ENCODE measurements around the gene FYN.

Gene FYN

DNA sequence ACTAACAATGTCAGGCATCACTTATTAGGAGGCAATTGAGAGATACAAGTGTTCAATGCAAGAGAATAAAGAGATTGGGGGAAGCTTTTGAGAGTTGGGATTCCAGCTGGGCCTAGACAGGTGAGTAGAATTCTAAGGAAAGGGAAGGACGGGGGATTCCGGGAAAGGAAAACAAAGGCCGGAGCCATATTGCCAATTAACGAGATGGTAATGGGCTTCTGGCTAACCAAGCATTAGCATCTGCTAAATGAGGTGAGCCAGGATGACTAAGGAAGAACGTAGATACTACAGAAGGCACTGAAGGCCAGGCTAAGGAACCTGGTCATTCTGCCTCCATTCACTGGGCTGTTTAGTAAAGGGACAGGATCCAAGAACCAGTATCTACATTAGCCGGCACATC lies 10.5 kb downstream of the FYN start:
- POLR2A ChIA-PET: no interaction called here
- TF ChIP-seq KLF8 (tag by site-specific recombination; IDR thresholded peaks at IDR 0.05) (no peak), ZNF302 (tag by site-specific recombination; IDR thresholded peaks at IDR 0.05; ENCODE audit: low read depth) (no peak), ZNF624 (tag by site-specific recombination; IDR thresholded peaks at IDR 0.05) (no peak), ZNF707 (tag by site-specific recombination; IDR thresholded peaks at IDR 0.05) (no peak), ZNF155 (tag by site-specific recombination; IDR thresholded peaks at IDR 0.05) (no peak), IKZF3 (tag by site-specific recombination; IDR thresholded peaks at IDR 0.05) (no peak), ZNF670 (tag by site-specific recombination; IDR thresholded peaks at IDR 0.05; ENCODE audit: low read depth) (no peak), FEZF1 (tag by site-specific recombination; IDR thresholded peaks at IDR 0.05) (no peak), SALL2 (tag by site-specific recombination; IDR thresholded peaks at IDR 0.05; ENCODE audit: borderline replicate concordance) (no peak), ZBTB20 (tag by site-specific recombination; IDR thresholded peaks at IDR 0.05) (no peak), ZNF341 (tag by site-specific recombination; IDR thresholded peaks at IDR 0.05; ENCODE audit: low read depth) (no peak), ZSCAN23 (tag by site-specific recombination; IDR thresholded peaks at IDR 0.05) (no peak), ZNF623 (tag by site-specific recombination; IDR thresholded peaks at IDR 0.05) (no peak), ZNF600 (tag by site-specific recombination; IDR thresholded peaks at IDR 0.05) (no peak), ZNF221 (tag by site-specific recombination; IDR thresholded peaks at IDR 0.05; ENCODE audit: borderline replicate concordance) (no peak)
- TF ChIP-seq, protein P1, sequence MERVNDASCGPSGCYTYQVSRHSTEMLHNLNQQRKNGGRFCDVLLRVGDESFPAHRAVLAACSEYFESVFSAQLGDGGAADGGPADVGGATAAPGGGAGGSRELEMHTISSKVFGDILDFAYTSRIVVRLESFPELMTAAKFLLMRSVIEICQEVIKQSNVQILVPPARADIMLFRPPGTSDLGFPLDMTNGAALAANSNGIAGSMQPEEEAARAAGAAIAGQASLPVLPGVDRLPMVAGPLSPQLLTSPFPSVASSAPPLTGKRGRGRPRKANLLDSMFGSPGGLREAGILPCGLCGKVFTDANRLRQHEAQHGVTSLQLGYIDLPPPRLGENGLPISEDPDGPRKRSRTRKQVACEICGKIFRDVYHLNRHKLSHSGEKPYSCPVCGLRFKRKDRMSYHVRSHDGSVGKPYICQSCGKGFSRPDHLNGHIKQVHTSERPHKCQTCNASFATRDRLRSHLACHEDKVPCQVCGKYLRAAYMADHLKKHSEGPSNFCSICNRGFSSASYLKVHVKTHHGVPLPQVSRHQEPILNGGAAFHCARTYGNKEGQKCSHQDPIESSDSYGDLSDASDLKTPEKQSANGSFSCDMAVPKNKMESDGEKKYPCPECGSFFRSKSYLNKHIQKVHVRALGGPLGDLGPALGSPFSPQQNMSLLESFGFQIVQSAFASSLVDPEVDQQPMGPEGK (tag by site-specific recombination; IDR thresholded peaks at IDR 0.05): no peak
- TF ChIP-seq, protein P2, sequence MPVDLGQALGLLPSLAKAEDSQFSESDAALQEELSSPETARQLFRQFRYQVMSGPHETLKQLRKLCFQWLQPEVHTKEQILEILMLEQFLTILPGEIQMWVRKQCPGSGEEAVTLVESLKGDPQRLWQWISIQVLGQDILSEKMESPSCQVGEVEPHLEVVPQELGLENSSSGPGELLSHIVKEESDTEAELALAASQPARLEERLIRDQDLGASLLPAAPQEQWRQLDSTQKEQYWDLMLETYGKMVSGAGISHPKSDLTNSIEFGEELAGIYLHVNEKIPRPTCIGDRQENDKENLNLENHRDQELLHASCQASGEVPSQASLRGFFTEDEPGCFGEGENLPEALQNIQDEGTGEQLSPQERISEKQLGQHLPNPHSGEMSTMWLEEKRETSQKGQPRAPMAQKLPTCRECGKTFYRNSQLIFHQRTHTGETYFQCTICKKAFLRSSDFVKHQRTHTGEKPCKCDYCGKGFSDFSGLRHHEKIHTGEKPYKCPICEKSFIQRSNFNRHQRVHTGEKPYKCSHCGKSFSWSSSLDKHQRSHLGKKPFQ (tag by site-specific recombination; IDR thresholded peaks at IDR 0.05): no peak
- no peak overlapping the region for H3K4me3 ChIP-seq (ENCODE audit: low read depth, low read length)
- H3K36me3 ChIP-seq (ENCODE audit: control insufficient read depth in 2 of 2, insufficient read depth in 1 of 2, low read length in 2 of 2): no peaks in the 10 kb centered on the region
- CTCF ChIA-PET: interaction anchor here (0.9 to 1.0 kb wide), 2 partner anchors 52 to 181 kb away, joined by 3 read pairs; no protein-coding TSS in a partner anchor
- no peaks in the 10 kb centered on the region for H3K9me3 ChIP-seq (ENCODE audit: control insufficient read depth, insufficient read depth, low read depth, low read length)
- H3K4me1 ChIP-seq (ENCODE audit: control insufficient read depth, insufficient read depth, low read length): peaks cover 16% of the 10 kb centered on the region
- no peak overlapping the region for H3K27ac ChIP-seq (ENCODE audit: extremely low read depth, low read depth, low read length)

DNA sequence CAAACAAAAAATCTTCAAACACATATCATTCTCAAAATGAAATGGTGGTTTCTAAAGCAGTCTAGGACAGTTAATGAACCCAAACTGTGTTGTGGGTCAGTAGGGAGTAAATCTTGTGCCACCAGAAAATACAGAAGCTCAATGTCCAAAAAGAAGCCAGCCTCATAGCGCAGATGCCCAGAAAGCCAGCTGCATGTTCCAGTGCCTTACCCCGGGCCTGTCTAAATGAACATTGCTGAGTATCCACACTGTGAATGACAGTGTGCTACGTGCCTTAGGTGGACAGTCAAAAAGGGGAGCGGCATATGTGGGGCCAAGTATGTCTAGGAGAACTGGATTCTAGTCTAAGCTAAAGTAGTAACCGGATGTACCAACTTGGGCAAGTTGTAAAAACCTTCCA lies 10.9 kb downstream of the FYN start:
- no peak for TF ChIP-seq ZNF768 (tag by site-specific recombination; IDR thresholded peaks at IDR 0.05)
- no peak for TF ChIP-seq ZNF654 (tag by site-specific recombination; IDR thresholded peaks at IDR 0.05; ENCODE audit: low read depth)
- no peak for TF ChIP-seq ZNF707 (tag by site-specific recombination; IDR thresholded peaks at IDR 0.05)
- no peak for TF ChIP-seq EGR2 (tag by site-specific recombination; IDR thresholded peaks at IDR 0.05; ENCODE audit: low read depth)
- TF ChIP-seq, protein P3, sequence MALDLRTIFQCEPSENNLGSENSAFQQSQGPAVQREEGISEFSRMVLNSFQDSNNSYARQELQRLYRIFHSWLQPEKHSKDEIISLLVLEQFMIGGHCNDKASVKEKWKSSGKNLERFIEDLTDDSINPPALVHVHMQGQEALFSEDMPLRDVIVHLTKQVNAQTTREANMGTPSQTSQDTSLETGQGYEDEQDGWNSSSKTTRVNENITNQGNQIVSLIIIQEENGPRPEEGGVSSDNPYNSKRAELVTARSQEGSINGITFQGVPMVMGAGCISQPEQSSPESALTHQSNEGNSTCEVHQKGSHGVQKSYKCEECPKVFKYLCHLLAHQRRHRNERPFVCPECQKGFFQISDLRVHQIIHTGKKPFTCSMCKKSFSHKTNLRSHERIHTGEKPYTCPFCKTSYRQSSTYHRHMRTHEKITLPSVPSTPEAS (tag by site-specific recombination; IDR thresholded peaks at IDR 0.05): no peak
- TF ChIP-seq ZNF585B (tag by site-specific recombination; IDR thresholded peaks at IDR 0.05): no peak
- no peak for TF ChIP-seq ZNF19 (tag by site-specific recombination; IDR thresholded peaks at IDR 0.05; ENCODE audit: low read depth)
- no peak for TF ChIP-seq ZFP69B (tag by site-specific recombination; IDR thresholded peaks at IDR 0.05)
- no peak for TF ChIP-seq HOXC10 (CRISPR knock-in tag; IDR thresholded peaks at IDR 0.05)
- no peak for TF ChIP-seq ZNF221 (tag by site-specific recombination; IDR thresholded peaks at IDR 0.05; ENCODE audit: borderline replicate concordance)
- no peak for TF ChIP-seq ZNF558 (tag by site-specific recombination; IDR thresholded peaks at IDR 0.05)
- no peak for TF ChIP-seq ZBTB17 (tag by site-specific recombination; IDR thresholded peaks at IDR 0.05)
- TF ChIP-seq ZBTB20 (tag by site-specific recombination; IDR thresholded peaks at IDR 0.05): no peak
- TF ChIP-seq, protein P4, sequence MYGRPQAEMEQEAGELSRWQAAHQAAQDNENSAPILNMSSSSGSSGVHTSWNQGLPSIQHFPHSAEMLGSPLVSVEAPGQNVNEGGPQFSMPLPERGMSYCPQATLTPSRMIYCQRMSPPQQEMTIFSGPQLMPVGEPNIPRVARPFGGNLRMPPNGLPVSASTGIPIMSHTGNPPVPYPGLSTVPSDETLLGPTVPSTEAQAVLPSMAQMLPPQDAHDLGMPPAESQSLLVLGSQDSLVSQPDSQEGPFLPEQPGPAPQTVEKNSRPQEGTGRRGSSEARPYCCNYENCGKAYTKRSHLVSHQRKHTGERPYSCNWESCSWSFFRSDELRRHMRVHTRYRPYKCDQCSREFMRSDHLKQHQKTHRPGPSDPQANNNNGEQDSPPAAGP (tag by site-specific recombination; IDR thresholded peaks at IDR 0.05): no peak
- ChIA-PET POLR2A (no interaction called here), CTCF (interaction anchor here (0.9 to 1.0 kb wide), 2 partner anchors 51 to 181 kb away, joined by 3 read pairs; no protein-coding TSS in a partner anchor)
- no peak overlapping the region for H3K4me3 ChIP-seq (ENCODE audit: low read depth, low read length)
- no peak overlapping the region for H3K27ac ChIP-seq (ENCODE audit: extremely low read depth, low read depth, low read length)
- H3K36me3 ChIP-seq (ENCODE audit: control insufficient read depth in 2 of 2, insufficient read depth in 1 of 2, low read length in 2 of 2): no peaks in the 10 kb centered on the region
- H3K4me1 ChIP-seq (ENCODE audit: control insufficient read depth, insufficient read depth, low read length): peaks cover 16% of the 10 kb centered on the region
- H3K9me3 ChIP-seq (ENCODE audit: control insufficient read depth, insufficient read depth, low read depth, low read length): no peaks in the 10 kb centered on the region

All from HEK293 (cell line).